Nucleus accumbens (tissue), 56 donors: ENCODE results near the gene MED29.

Experiments used
- DNase-seq, 56 donors: peaks; one replicate each; lab custom pipeline; 2025; lab: John Stamatoyannopoulos, UW

Gene MED29

GRCh38 chr19:39446365-39447084, 55.3 kb downstream of the MED29 start:
- DNase-seq: no peak

GRCh38 chr19:39448271-39448670, 57.1 kb downstream of the MED29 start:
- no peak for DNase-seq

DNA sequence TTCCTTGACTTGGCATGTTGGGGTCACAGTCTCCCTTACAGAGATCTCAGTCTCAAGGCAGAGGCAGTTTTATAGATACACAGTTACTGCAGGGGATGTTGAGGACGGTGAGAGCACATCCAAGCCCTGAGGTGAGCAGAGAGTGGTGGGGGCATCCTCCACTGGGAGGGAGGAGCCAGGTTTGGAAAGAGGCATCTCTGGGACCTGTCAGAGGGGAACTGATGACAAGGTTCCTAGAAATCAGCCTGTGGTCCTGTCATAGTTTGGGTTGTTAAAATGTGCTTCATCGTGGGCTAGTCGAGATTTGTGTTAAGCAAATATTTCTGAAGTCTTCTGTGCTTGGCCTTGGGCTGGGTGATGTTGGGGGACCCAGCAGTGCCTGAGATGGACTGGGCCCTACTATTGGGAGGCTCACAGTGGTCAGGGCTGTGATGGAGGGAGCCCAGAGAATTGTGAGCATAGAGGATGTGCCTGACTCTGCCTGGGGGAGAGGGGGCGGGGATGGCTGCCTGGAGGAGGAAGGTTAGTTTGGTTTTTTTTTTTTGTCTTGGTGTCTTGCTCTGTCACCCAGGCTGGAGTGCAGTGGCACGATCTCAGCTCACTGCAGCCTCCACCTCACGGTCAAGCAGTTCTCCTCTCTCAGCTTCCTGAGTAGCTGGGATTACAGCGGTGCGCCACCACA, 58.1 kb downstream of the MED29 start:
- DNase-seq: no peak
